ENCODE measurements around the gene REM2.
"Not testable (repeated sequence)": the region's sequence is repeated elsewhere in the genome, so short reads cannot be mapped to it uniquely, and the experiment has no call there.

The REM2 gene

GRCh38 chr14:22907429-22907828 lies 24.4 kb downstream of the REM2 start:
- H3K27ac ChIP-seq, result no peak overlapping the region
- TF ChIP-seq ZFX (IDR thresholded peaks at IDR 0.05; ENCODE audit: borderline replicate concordance), result no peak
- TF ChIP-seq, protein P1, sequence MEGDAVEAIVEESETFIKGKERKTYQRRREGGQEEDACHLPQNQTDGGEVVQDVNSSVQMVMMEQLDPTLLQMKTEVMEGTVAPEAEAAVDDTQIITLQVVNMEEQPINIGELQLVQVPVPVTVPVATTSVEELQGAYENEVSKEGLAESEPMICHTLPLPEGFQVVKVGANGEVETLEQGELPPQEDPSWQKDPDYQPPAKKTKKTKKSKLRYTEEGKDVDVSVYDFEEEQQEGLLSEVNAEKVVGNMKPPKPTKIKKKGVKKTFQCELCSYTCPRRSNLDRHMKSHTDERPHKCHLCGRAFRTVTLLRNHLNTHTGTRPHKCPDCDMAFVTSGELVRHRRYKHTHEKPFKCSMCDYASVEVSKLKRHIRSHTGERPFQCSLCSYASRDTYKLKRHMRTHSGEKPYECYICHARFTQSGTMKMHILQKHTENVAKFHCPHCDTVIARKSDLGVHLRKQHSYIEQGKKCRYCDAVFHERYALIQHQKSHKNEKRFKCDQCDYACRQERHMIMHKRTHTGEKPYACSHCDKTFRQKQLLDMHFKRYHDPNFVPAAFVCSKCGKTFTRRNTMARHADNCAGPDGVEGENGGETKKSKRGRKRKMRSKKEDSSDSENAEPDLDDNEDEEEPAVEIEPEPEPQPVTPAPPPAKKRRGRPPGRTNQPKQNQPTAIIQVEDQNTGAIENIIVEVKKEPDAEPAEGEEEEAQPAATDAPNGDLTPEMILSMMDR (IDR thresholded peaks at IDR 0.05), result no peak

GRCh38 chr14:22908601-22909000 lies 25.6 kb downstream of the REM2 start:
- TF ChIP-seq, protein P1 (IDR thresholded peaks at IDR 0.05), result no peak
- no peak for TF ChIP-seq ZFX (IDR thresholded peaks at IDR 0.05; ENCODE audit: borderline replicate concordance)
- H3K27ac ChIP-seq, result no peak overlapping the region

DNA sequence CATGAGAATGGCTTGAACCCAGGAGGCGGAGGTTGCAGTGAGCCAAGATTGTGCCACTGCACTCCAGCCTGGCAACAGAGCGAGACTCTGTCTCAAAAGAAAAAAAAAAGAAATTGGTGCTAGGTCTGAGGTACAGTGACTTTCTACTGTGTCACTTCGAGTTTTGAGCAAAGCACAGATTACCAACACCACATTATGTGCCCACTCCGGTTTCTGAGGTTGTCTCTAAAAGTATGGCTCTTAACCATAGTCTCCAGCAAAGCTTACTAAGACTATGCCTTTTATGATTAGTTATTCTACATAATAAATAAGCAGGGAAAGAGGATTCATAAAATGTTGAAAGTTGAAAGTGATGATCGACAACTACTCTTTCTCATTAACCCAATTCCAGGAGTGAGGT lies 27.9 kb downstream of the REM2 start:
- no peak overlapping the region for H3K27ac ChIP-seq
- TF ChIP-seq, protein P1 (IDR thresholded peaks at IDR 0.05), result no peak
- TF ChIP-seq ZFX (IDR thresholded peaks at IDR 0.05; ENCODE audit: borderline replicate concordance), result no peak

- not testable (repeated sequence) for H3K27ac ChIP-seq
Measured at GRCh38 chr14:22914836-22915235, 31.8 kb downstream of the REM2 start.

DNA sequence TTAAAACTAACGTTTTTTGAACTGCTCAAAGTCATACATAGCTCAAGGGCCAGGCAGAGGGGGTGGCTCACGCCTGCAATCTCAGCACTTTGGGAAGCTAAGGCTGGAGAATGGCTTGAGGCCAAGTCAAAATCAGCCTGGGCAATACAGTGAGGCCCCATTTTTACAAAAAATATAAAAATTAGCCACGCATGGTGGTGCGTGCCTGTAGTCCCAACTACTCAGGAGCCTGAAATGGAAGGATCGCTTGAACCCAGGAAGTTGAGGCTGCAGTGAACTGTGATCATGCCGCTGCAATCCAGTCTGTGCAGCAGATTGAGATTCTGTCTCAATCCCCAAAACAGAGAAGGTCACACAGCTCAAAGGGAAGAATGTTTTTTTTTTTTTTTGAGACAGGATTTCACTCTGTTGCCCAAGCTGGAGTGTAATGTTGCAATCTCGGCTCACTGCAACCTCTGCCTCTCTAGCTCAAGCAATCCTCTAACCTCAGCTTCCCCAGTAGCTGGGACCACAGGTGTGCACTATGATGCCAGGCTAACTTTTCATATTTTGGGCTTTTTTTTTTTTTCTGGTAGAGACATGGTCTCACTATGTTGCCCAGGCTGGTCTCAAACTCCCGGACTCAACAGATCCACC lies 33.0 kb downstream of the REM2 start:
- TF ChIP-seq, protein P1 (IDR thresholded peaks at IDR 0.05), result no peak
- TF ChIP-seq ZFX (IDR thresholded peaks at IDR 0.05; ENCODE audit: borderline replicate concordance), result no peak
- no peak overlapping the region for H3K27ac ChIP-seq

DNA sequence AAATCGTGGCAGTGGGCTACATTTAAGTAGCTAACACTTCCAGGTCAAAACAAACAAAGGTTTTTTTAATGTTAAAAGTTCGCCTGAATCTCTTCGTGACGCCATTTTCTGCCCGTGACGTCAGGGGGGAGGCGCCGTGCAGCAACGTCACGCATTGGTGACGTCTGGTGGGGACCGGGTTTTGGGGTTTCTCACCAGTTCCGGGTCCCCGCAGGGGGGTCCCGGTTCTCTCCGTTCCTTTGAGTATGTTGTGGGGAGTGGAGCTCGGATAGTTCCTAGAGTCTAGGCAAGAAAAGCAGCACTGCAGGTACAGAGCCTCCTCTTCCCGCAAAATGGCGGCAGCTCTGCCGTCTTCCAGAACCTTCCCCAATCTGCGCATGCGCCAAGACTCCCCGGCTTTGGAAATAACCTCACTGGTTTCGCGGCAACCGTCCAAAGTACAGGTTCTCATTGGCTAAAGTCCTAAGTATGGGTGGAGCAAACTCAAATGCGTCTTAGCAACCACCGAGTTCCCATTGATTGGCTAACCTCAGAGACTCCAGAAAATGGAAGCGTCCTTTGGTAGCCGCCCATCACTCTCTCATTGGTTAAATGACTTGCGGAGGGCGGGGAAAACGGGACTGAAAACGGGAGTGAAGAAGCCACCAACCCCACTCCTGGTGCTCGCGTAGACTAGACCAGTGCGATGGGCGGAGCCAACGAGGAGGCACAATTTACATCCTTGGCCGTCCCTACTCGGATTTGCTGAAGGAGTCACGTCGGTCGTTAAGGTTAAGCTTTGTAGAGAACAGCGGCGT lies 36.0 kb downstream of the REM2 start, which contains the start of gene RBM23:
RBM23 (minus strand) TSS at position 346 of the 797 bp plus-strand sequence.
- TF ChIP-seq, protein P1 (IDR thresholded peaks at IDR 0.05), result no peak
- TF ChIP-seq ZFX (IDR thresholded peaks at IDR 0.05; ENCODE audit: borderline replicate concordance), result no peak
- H3K27ac ChIP-seq, result peak within 1 kb of the TSS; percentile 91

GRCh38 chr14:22919601-22919921 lies 36.5 kb downstream of the REM2 start:
- peak overlapping the region; percentile 91 for H3K27ac ChIP-seq
- no peak for TF ChIP-seq ZFX (IDR thresholded peaks at IDR 0.05; ENCODE audit: borderline replicate concordance)
- TF ChIP-seq, protein P1 (IDR thresholded peaks at IDR 0.05), result no peak
